K562 (cell line): Measurements from ENCODE around the gene ARHGEF7.

Experiments
- ATF6 ChIP-seq: sonication (generic); formaldehyde crosslinking; IDR thresholded peaks from 2 replicates; pipeline ENCODE4 v1.4.0; 2020; ENCODE audit warnings: mild to moderate bottlenecking, missing genetic modification reagents
- CTCF ChIP-seq, 3 experiments: IDR thresholded peaks in 2 of 3; conservative IDR thresholded peaks in 1 of 3; 2 replicates each; pipeline ENCODE4 v1.5.1; 2011 to 2012; ENCODE audit warnings: low read length in 3 of 3, mild to moderate bottlenecking in 3 of 3, control low read depth in 2 of 3, improper control_type of control experiment in 1 of 3, inconsistent platforms in 1 of 3, low read depth in 1 of 3, mixed read lengths in 1 of 3, moderate library complexity in 1 of 3; ENCODE audit not compliant: insufficient read depth in 2 of 3
- ETS2 ChIP-seq: IDR thresholded peaks from 2 replicates; pipeline ENCODE4 v1.6.1; 2016; ENCODE audit warnings: borderline replicate concordance, missing genetic modification characterization, mild to moderate bottlenecking, moderate library complexity, missing compliant biosample characterization; ENCODE audit not compliant: poor library complexity, severe bottlenecking
- EZH2 ChIP-seq: IDR thresholded peaks from 2 replicates; pipeline ENCODE4 v1.6.1; 2012; ENCODE audit warnings: low read depth, mild to moderate bottlenecking, inconsistent platforms, low read length, borderline replicate concordance
- FOS ChIP-seq: IDR thresholded peaks from 3 replicates; pipeline ENCODE4 v1.6.1; 2011; ENCODE audit not compliant: insufficient read length; ENCODE audit errors: extremely low read depth
- FOXP4 ChIP-seq: sonication (generic); formaldehyde crosslinking; IDR thresholded peaks from 2 replicates; pipeline ENCODE4 v1.8.0; 2022; ENCODE audit warnings: mild to moderate bottlenecking, missing genetic modification reagents, borderline replicate concordance
- POLR2A ChIP-seq: fragments of 450-650 bp; conservative IDR thresholded peaks from 2 replicates; pipeline ENCODE4 v1.6.1; 2016
- U2AF2 ChIP-seq: fragments of 200-400 bp; formaldehyde crosslinking; optimal IDR thresholded peaks from 2 replicates; pipeline ENCODE3; 2017; ENCODE audit warnings: low read depth, mild to moderate bottlenecking, low read length
- XRCC3 ChIP-seq: fragments of 450-650 bp; IDR thresholded peaks from 2 replicates; pipeline ENCODE4 v1.6.1; 2017; ENCODE audit warnings: mild to moderate bottlenecking, moderate library complexity
- YY1 ChIP-seq, 3 experiments: IDR thresholded peaks; 2 replicates each; pipeline ENCODE4 v1.6.1; 2011; ENCODE audit warnings: low read length in 2 of 3, mild to moderate bottlenecking in 2 of 3, moderate library complexity in 2 of 3, borderline replicate concordance in 1 of 3, control low read depth in 1 of 3, low read depth in 1 of 3; ENCODE audit not compliant: insufficient read depth in 3 of 3, insufficient replicate concordance in 2 of 3, control insufficient read depth in 1 of 3, insufficient read length in 1 of 3; ENCODE audit errors: extremely low read depth in 1 of 3
- ZNF274 ChIP-seq: IDR thresholded peaks from 2 replicates; pipeline ENCODE4 v1.6.1; 2011; ENCODE audit warnings: low read depth, mild to moderate bottlenecking, low read length, moderate library complexity, borderline replicate concordance
- ZNF316 ChIP-seq: fragments of 450-650 bp; IDR thresholded peaks from 2 replicates; pipeline ENCODE4 v1.6.1; 2016
- ZNF76 ChIP-seq: fragments of 250-450 bp; sonication (Bioruptor Pico); IDR thresholded peaks from 2 replicates; pipeline ENCODE4 v1.4.0; 2020; ENCODE audit warnings: mild to moderate bottlenecking, moderate library complexity, borderline replicate concordance
- TF ChIP-seq, protein P1 (sequence below), 2 experiments: fragments of 450-650 bp in 1 of 2; sonication (generic) in 1 of 2; formaldehyde crosslinking; conservative IDR thresholded peaks; 2 replicates each; pipeline versions ENCODE4 v1.4.0 to v1.8.1; 2020 to 2022; ENCODE audit warnings: mild to moderate bottlenecking in 1 of 2, missing genetic modification reagents in 1 of 2

GRCh38 chr13:111076155-111077013, 38.7 kb upstream of the ARHGEF7 start:
- TF ChIP-seq XRCC3 (no peak), ATF6 (CRISPR knock-in tag) (no peak), ZNF316 (no peak), ZNF274 (no peak), ETS2 (tag) (no peak), POLR2A (no peak), FOS (no peak), EZH2 (no peak), CTCF (IDR thresholded peaks at IDR 0.05 in 2 of 3, conservative IDR thresholded peaks at IDR 0.05 in 1 of 3; ENCODE audit: insufficient read depth in 2 of 3, low read depth in 1 of 3, low read length in 3 of 3) (no peak), FOXP4 (no peak), ZNF76 (no peak), U2AF2 (no peak), YY1 (IDR thresholded peaks at IDR 0.05; ENCODE audit: borderline replicate concordance in 1 of 3, control insufficient read depth in 1 of 3, extremely low read depth in 1 of 3, insufficient read depth in 3 of 3, insufficient read length in 1 of 3, insufficient replicate concordance in 2 of 3, low read depth in 1 of 3, low read length in 2 of 3) (no peak)
- TF ChIP-seq, protein P1, sequence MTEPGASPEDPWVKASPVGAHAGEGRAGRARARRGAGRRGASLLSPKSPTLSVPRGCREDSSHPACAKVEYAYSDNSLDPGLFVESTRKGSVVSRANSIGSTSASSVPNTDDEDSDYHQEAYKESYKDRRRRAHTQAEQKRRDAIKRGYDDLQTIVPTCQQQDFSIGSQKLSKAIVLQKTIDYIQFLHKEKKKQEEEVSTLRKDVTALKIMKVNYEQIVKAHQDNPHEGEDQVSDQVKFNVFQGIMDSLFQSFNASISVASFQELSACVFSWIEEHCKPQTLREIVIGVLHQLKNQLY (CRISPR knock-in tag; conservative IDR thresholded peaks at IDR 0.05): no peak
